ENCODE results near the gene IL17C. TPM values are rescaled to one million over a fixed set of nuclear protein-coding genes. Genes with fewer than 3 reads are reported as not detected.

IL17C gene
- total RNA-seq, 1 donor from 2014 or later, result not detected

DNA sequence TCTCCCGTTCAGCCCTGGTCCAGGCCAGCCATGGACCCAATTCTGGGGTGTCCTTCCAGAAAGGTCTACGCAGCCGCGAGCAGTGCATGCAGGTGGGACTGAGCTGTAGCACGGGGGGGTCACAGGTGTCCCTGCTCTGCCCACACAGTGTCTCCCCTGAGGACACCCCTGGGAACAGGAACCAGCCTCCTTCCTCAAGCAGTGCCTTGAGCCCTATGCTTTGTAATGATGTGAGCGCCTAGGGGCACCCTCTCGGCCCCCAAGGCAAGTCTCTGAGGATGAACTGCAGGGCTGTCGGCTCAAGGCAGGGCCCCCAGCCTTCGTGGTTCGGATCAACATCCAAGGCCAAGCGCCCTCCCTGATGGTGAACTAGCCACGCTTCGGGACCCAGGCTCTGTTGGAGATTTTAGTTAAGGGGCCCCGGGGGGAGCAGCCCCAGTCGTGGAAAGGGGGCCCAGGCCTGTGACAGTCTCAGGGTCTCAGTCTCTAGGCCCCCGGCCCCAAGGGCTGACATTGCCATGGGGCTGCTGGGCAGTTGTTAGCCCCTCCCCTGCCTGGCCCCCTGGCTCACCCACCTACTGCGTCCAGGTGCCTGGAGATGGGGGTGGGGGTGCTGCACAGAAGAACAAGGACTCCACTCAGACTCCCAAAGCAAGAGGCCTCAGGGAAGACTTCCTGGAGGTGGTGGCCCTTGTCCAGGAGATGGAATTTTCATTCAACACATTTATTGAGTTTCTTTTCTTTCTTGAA, 2.3 kb downstream of the IL17C start:
- Histone ChIP-seq H3K4me3 (no peak overlapping the region), H3K4me1 (no peaks in the 10 kb centered on the region), H3K36me3 (no peaks in the 10 kb centered on the region), H3K27me3 (peaks cover 25% of the 10 kb centered on the region), H3K27ac (no peak overlapping the region), H3K9me3 (no peaks in the 10 kb centered on the region)
- ATAC-seq, result no peak
- no peak for DNase-seq
- TF ChIP-seq, protein P1, sequence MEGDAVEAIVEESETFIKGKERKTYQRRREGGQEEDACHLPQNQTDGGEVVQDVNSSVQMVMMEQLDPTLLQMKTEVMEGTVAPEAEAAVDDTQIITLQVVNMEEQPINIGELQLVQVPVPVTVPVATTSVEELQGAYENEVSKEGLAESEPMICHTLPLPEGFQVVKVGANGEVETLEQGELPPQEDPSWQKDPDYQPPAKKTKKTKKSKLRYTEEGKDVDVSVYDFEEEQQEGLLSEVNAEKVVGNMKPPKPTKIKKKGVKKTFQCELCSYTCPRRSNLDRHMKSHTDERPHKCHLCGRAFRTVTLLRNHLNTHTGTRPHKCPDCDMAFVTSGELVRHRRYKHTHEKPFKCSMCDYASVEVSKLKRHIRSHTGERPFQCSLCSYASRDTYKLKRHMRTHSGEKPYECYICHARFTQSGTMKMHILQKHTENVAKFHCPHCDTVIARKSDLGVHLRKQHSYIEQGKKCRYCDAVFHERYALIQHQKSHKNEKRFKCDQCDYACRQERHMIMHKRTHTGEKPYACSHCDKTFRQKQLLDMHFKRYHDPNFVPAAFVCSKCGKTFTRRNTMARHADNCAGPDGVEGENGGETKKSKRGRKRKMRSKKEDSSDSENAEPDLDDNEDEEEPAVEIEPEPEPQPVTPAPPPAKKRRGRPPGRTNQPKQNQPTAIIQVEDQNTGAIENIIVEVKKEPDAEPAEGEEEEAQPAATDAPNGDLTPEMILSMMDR (IDR thresholded peaks at IDR 0.05), result no peak
- intact Hi-C loops (cut with DNase I), result no loop called here

DNA sequence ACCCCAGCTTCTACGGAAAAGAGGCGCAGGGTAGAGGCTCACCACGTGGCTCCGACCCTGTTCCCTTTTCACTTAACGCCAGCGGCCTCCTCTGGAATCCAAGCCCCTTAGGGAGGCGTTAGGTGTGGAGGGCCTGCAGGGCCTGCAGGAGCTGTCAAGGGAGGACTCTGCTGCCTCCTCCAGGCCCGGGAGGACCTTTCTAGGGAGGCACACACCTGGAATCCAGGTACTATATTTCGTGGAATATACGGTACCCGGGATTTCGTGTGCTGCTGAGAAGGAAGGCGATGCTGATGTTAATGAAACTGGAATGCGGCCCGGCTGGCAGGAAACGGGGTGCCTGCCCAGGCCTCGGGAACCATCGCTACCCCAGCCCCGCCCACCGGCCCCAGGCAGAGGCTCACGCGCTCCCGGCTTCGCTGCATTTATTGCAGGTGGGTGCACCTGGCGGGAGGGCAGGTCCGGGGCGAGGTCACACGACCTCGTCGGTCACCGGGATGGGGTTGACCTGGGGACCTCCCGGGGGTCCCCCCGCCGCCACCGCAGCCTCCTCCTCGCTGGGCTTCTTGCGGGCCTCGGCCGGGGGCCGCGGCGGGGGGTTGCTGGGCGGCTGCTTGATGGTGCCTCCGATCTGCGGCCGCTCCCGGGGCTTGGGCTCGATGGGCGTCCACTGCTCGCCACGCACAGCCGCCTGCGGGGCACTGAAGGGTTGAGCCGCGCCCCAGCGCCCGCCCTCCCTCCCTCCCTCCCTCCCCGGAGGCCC, 4.7 kb downstream of the IL17C start:
- no peak overlapping the region for H3K27ac ChIP-seq
- no peaks in the 10 kb centered on the region for H3K9me3 ChIP-seq
- H3K4me1 ChIP-seq, result no peaks in the 10 kb centered on the region
- TF ChIP-seq, protein P1 (IDR thresholded peaks at IDR 0.05), result no peak
- no peaks in the 10 kb centered on the region for H3K36me3 ChIP-seq
- intact Hi-C loops (cut with DNase I), result no loop called here
- no peak overlapping the region for H3K4me3 ChIP-seq
- H3K27me3 ChIP-seq, result peaks cover 20% of the 10 kb centered on the region
- ATAC-seq (no peak), DNase-seq (no peak)

DNA sequence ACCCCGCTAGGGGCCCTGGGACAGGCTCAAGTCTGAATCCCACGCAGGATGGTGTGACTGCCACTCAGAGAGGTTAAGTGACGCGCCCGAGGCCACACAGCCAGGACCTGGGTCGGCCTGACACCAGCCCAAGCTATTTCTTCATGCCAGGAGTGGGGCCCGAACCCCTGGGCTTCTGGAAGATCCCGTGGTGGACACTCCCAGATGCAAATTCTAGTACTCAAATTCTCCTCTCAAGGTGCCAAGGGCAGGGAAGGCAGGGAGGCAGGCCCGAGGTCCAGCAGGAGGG, 5.2 kb downstream of the IL17C start:
- ATAC-seq (no peak), DNase-seq (no peak)
- Histone ChIP-seq H3K36me3 (no peaks in the 10 kb centered on the region), H3K4me1 (no peaks in the 10 kb centered on the region), H3K27me3 (peaks cover 15% of the 10 kb centered on the region), H3K9me3 (no peaks in the 10 kb centered on the region), H3K4me3 (no peak overlapping the region), H3K27ac (no peak overlapping the region)
- intact Hi-C loops (cut with DNase I), result no loop called here
- TF ChIP-seq, protein P1 (IDR thresholded peaks at IDR 0.05), result no peak

DNA sequence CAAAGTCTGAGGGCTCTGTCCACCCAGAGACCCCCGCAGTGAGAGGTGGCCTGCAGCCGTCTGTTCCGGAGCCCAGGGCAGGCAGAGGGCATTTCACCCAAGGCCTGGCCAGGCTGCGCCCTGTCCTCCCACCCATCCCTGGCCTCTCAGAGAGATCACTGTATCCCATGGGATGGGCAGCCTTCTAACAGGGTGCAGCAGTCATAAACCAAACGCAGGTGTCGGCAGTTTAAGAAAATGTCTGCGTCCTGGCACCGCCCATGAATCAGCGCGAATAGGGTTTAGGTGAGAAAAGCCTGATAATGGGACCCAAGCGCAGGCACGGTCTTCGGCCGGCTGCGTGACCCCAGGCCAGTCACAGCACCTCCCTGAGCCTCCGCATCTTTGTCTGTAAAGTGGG, 7.1 kb downstream of the IL17C start:
- no peaks in the 10 kb centered on the region for H3K36me3 ChIP-seq
- H3K27me3 ChIP-seq, result no peaks in the 10 kb centered on the region
- intact Hi-C loops (cut with DNase I), result no loop called here
- no peaks in the 10 kb centered on the region for H3K9me3 ChIP-seq
- H3K4me1 ChIP-seq, result peaks cover 10% of the 10 kb centered on the region
- H3K4me3 ChIP-seq, result no peak overlapping the region
- TF ChIP-seq, protein P1 (IDR thresholded peaks at IDR 0.05), result no peak
- no peak for ATAC-seq
- no peak for DNase-seq
- no peak overlapping the region for H3K27ac ChIP-seq

DNA sequence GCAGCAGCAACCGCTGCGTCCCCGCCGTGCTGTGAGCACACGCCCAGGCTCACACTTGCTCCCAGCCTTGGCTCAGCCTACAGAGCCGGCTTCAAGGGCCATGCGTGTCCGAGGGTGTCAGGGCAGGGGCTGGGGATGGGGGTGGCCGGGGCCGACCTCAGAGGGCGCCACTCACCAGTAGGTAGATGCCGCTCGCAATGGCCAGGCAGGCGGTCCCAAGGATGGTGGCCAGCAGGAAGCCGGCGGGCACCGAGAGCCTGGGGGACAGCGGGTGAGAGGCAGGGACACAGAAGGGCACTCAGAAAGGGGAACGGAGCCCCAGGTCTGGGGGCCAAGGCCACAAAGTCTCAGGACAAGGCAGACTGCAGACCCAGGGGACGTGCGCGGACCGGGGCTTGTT, 7.6 kb downstream of the IL17C start:
- Histone ChIP-seq H3K9me3 (no peaks in the 10 kb centered on the region), H3K4me3 (no peak overlapping the region), H3K27me3 (no peaks in the 10 kb centered on the region), H3K4me1 (peaks cover 10% of the 10 kb centered on the region), H3K36me3 (no peaks in the 10 kb centered on the region), H3K27ac (no peak overlapping the region)
- no peak for ATAC-seq
- no peak for DNase-seq
- TF ChIP-seq, protein P1 (IDR thresholded peaks at IDR 0.05), result no peak
- intact Hi-C loops (cut with DNase I), result no loop called here

All from upper lobe of right lung (tissue), 1 donor.